ENCODE data around the gene RRAGD.
A peak's percentile ranks its signal among the peaks of the same experiment; 100 is the strongest.

Gene RRAGD

GRCh38 chr6:89317067-89317466, 95.0 kb downstream of the RRAGD start:
- no peak for TF ChIP-seq CTCF (IDR thresholded peaks at IDR 0.05; ENCODE audit: unreplicated experiment in 3 of 3)
- H3K4me1 Mint-ChIP-seq = peaks cover 33% of the 10 kb centered on the region
- H3K36me3 Mint-ChIP-seq (ENCODE audit: low read depth) = peaks cover 46% of the 10 kb centered on the region
- peaks cover 6% of the 10 kb centered on the region for H3K27me3 Mint-ChIP-seq (ENCODE audit: low read depth)
- H3K4me3 Mint-ChIP-seq = no peak overlapping the region
- no peak overlapping the region for H3K27ac Mint-ChIP-seq
- H3K9me3 Mint-ChIP-seq = peaks cover 16% of the 10 kb centered on the region

GRCh38 chr6:89315249-89315885, 96.7 kb downstream of the RRAGD start, which contains the start of gene GABRR2:
Gene GABRR2 (minus strand): TSS chr6:89315299. CDS start chr6:89315165, 134 bp downstream.
- Mint-ChIP-seq H3K36me3 (ENCODE audit: low read depth) (peaks cover 33% of the 10 kb centered on the region), H3K27me3 (ENCODE audit: low read depth) (no peaks in the 10 kb centered on the region), H3K4me3 (no peak within 1 kb of the TSS), H3K9me3 (peaks cover 9% of the 10 kb centered on the region), H3K27ac (peak within 1 kb of the TSS; percentile 48 to 88 (median 55)), H3K4me1 (peaks cover 48% of the 10 kb centered on the region)
- TF ChIP-seq CTCF (IDR thresholded peaks at IDR 0.05; ENCODE audit: unreplicated experiment in 3 of 3) = no peak

- H3K27me3 Mint-ChIP-seq (ENCODE audit: low read depth) = no peaks in the 10 kb centered on the region
- peaks cover 52% of the 10 kb centered on the region for H3K4me1 Mint-ChIP-seq
- peak overlapping the region in 2 of 3 experiments; percentile 48 to 55 for H3K27ac Mint-ChIP-seq
- H3K9me3 Mint-ChIP-seq = peaks cover 3% of the 10 kb centered on the region
- TF ChIP-seq CTCF (IDR thresholded peaks at IDR 0.05; ENCODE audit: unreplicated experiment in 3 of 3) = no peak
- H3K36me3 Mint-ChIP-seq (ENCODE audit: low read depth) = peaks cover 26% of the 10 kb centered on the region
- H3K4me3 Mint-ChIP-seq = no peak overlapping the region
Observed at GRCh38 chr6:89314692-89315091, 97.4 kb downstream of the RRAGD start.
